Stimulated activated memory B cell treated with anti-CD40 and anti-IgM and Interleukin-4, amounts not matched to agents 10 μg/mL and 1 μg/mL and 100 μg/mL, for 72 hours (primary cell): ENCODE data around the gene LCN6.
A peak's percentile ranks its signal among the peaks of the same experiment; 100 is the strongest.

Source experiments
- ATAC-seq: fragments of 150-1000 bp; cut with Tn5 transposase; 2 replicates; pipeline ENCODE4 v1.10.0; 2021
- H3K27ac Mint-ChIP-seq: one replicate; pipeline ENCODE4 v1.8.0; 2022; ENCODE audit warnings: mild to moderate bottlenecking, mixed read lengths
- H3K27me3 Mint-ChIP-seq: one replicate; pipeline ENCODE4 v1.8.0; 2022; ENCODE audit warnings: mixed read lengths
- H3K36me3 Mint-ChIP-seq: one replicate; pipeline ENCODE4 v1.8.0; 2022; ENCODE audit warnings: mixed read lengths
- H3K4me1 Mint-ChIP-seq: one replicate; pipeline ENCODE4 v1.8.0; 2022; ENCODE audit warnings: mixed read lengths
- H3K4me3 Mint-ChIP-seq: one replicate; pipeline ENCODE4 v1.8.0; 2022; ENCODE audit warnings: mild to moderate bottlenecking, moderate library complexity, mixed read lengths
- H3K9me3 Mint-ChIP-seq: one replicate; pipeline ENCODE4 v1.8.0; 2022; ENCODE audit warnings: mixed read lengths

Gene LCN6

GRCh38 chr9:136745389-136746154 is 2.8 kb downstream of the LCN6 start:
- no peaks in the 10 kb centered on the region for H3K36me3 Mint-ChIP-seq
- peak overlapping the region; percentile 86 for H3K27ac Mint-ChIP-seq
- ATAC-seq: no peak
- H3K4me3 Mint-ChIP-seq: no peak overlapping the region
- peaks cover under 1% of the 10 kb centered on the region for H3K9me3 Mint-ChIP-seq
- H3K27me3 Mint-ChIP-seq: no peaks in the 10 kb centered on the region
- peaks cover 77% of the 10 kb centered on the region for H3K4me1 Mint-ChIP-seq

GRCh38 chr9:136744773-136745172 is 3.6 kb downstream of the LCN6 start:
- no peak overlapping the region for H3K4me3 Mint-ChIP-seq
- ATAC-seq: no peak

GRCh38 chr9:136743639-136744211 is 4.6 kb downstream of the LCN6 start:
- ATAC-seq: no peak
- Mint-ChIP-seq H3K36me3 (peaks cover 8% of the 10 kb centered on the region), H3K9me3 (no peaks in the 10 kb centered on the region), H3K27ac (peak overlapping the region; percentile 86), H3K4me1 (peaks cover 64% of the 10 kb centered on the region), H3K27me3 (no peaks in the 10 kb centered on the region), H3K4me3 (peak overlapping the region; percentile 26)

More at GRCh38 chr9:136744773-136745172, 3.6 kb downstream of the LCN6 start:
- no peaks in the 10 kb centered on the region for H3K36me3 Mint-ChIP-seq
- no peaks in the 10 kb centered on the region for H3K27me3 Mint-ChIP-seq
- no peaks in the 10 kb centered on the region for H3K9me3 Mint-ChIP-seq
- peak overlapping the region; percentile 86 for H3K27ac Mint-ChIP-seq
- H3K4me1 Mint-ChIP-seq: peaks cover 74% of the 10 kb centered on the region

GRCh38 chr9:136742591-136743391 is 5.5 kb downstream of the LCN6 start, which contains the start of gene LCN10:
Gene LCN10 (minus strand): TSS chr9:136742940. CDS start chr9:136742903, 37 bp downstream.
- no peak for ATAC-seq

DNA sequence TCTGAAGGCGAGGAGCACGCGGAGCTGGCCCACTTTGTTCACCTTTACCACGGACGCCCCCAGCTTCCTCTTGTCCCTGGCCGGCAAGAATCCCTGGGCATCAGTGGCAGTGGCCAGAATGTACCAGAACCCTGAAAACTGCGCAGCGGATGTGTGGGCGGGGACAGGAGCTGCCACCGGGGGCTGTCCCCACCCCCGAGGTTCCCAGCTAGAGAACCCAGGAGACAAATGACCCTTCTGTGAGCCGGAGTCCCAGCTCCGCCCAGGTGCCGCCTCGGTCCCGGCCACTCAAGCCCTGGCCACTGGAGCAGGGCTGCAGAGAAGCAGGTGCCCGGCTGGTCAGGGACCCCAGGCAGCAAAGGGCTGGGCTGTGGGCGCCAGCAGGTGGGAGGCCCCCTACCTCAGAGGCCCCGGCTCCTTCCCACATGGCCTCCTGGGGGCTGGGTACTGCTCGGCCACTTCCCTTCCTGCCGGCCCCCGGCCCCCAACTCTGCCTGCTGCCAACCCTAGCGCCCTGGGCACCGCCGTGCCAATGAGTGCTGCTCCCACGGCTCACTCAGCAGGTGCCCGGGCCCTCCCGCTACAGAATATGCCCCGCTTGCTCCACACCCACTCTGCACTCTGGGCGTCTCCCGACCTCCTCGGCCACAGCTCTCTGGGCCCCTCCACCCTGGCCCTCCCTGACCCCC is 6.3 kb downstream of the LCN6 start:
- Mint-ChIP-seq H3K27me3 (no peaks in the 10 kb centered on the region), H3K4me3 (peak overlapping the region; percentile 84), H3K36me3 (peaks cover 18% of the 10 kb centered on the region), H3K27ac (peak overlapping the region; percentile 86), H3K4me1 (peaks cover 47% of the 10 kb centered on the region), H3K9me3 (no peaks in the 10 kb centered on the region)
- peak; percentile 75 for ATAC-seq

More at GRCh38 chr9:136742591-136743391, 5.5 kb downstream of the LCN6 start, which contains the start of gene LCN10:
- Mint-ChIP-seq H3K4me1 (peaks cover 54% of the 10 kb centered on the region), H3K4me3 (peak within 1 kb of the TSS; percentile 84), H3K36me3 (peaks cover 18% of the 10 kb centered on the region), H3K27me3 (no peaks in the 10 kb centered on the region), H3K27ac (peak within 1 kb of the TSS; percentile 86), H3K9me3 (no peaks in the 10 kb centered on the region)

DNA sequence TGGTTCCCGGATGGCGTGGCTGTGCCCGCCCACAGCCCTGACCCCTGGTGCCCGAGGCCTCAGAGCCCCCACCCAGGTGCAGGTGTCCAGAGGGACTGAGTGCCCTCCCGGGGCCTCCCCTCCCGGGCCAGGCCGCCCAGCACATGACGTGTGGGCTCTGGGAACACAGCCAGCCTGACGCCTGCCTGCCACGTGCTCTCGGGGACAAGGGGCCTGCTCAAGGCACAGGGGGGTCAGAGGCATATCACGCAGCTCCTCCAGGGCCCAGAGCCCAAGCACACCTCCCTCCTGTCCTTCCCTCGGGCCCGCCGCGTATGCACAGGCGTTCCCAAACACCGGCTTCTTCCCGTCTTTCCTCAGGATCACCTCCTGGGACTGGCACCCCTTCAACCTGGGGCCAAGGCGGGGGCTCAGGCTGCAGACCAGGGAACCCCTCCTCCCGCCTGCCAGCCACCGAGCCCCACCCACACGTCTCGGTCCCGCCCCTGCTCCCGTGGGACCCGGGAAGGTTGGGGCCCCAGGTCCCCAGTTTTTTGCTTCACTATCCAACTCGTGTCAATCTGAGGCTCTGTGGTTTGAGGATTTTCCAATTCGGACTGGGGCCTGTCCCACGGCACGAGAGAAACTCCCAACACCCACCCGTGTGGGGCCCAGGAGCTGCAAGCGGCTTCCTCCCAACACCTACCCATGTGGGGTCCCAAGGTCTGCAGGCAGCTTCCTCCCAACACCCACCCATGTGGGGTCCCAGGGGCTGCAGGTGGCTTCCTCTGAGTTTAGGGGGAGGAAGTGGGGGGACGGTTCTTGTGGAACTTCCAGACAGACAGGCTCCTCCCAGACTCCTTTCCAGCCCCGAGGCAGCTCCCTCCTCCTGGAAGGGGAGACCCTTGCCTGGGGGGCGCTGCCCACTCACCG is 7.1 kb downstream of the LCN6 start:
- Mint-ChIP-seq H3K36me3 (peaks cover 18% of the 10 kb centered on the region), H3K4me1 (peaks cover 42% of the 10 kb centered on the region), H3K27ac (peak overlapping the region; percentile 86), H3K9me3 (no peaks in the 10 kb centered on the region), H3K4me3 (peak overlapping the region; percentile 84), H3K27me3 (no peaks in the 10 kb centered on the region)
- ATAC-seq: peak; percentile 27

DNA sequence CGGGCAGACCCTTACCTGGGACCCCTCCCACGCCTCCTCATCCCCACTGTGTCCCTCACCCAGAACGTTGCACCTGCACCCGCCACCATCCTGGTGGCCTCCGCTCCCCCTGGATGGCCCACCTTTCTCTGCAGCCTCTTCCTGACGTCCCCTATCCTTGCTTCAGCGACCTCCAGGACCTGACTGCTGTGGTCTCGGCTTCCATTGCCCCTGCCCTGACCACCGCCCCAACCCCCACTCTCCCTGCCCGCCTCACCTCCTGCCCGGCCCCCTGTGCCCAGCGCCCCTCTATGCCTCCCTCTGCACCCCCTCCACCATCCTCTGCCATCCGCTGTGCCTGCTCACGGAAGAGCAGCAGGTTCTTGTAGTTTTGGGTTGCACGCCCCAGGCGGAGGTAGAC is 7.8 kb downstream of the LCN6 start:
- Mint-ChIP-seq H3K4me3 (no peak overlapping the region), H3K9me3 (no peaks in the 10 kb centered on the region), H3K36me3 (peaks cover 18% of the 10 kb centered on the region), H3K4me1 (peaks cover 42% of the 10 kb centered on the region), H3K27me3 (no peaks in the 10 kb centered on the region), H3K27ac (peak overlapping the region; percentile 86)
- no peak for ATAC-seq

GRCh38 chr9:136740069-136740468 is 8.3 kb downstream of the LCN6 start:
- H3K36me3 Mint-ChIP-seq: peaks cover 18% of the 10 kb centered on the region
- H3K27ac Mint-ChIP-seq: peak overlapping the region; percentile 86
- peaks cover 42% of the 10 kb centered on the region for H3K4me1 Mint-ChIP-seq
- no peak overlapping the region for H3K4me3 Mint-ChIP-seq
- H3K9me3 Mint-ChIP-seq: no peaks in the 10 kb centered on the region
- no peak for ATAC-seq
- no peaks in the 10 kb centered on the region for H3K27me3 Mint-ChIP-seq

- Mint-ChIP-seq H3K36me3 (peaks cover 18% of the 10 kb centered on the region), H3K4me3 (no peak overlapping the region), H3K4me1 (peaks cover 42% of the 10 kb centered on the region), H3K27ac (no peak overlapping the region), H3K9me3 (no peaks in the 10 kb centered on the region), H3K27me3 (no peaks in the 10 kb centered on the region)
- no peak for ATAC-seq
These were observed 8.8 kb downstream of the LCN6 start for GRCh38 chr9:136739509-136739908.

- Mint-ChIP-seq H3K4me1 (peaks cover 39% of the 10 kb centered on the region), H3K27ac (no peak overlapping the region), H3K9me3 (no peaks in the 10 kb centered on the region), H3K4me3 (no peak overlapping the region), H3K36me3 (peaks cover 18% of the 10 kb centered on the region), H3K27me3 (no peaks in the 10 kb centered on the region)
- no peak for ATAC-seq
These were observed 9.4 kb downstream of the LCN6 start for GRCh38 chr9:136738960-136739359.

GRCh38 chr9:136735812-136736480 is 12.4 kb downstream of the LCN6 start:
- no peaks in the 10 kb centered on the region for H3K9me3 Mint-ChIP-seq
- H3K4me3 Mint-ChIP-seq: no peak overlapping the region
- H3K27me3 Mint-ChIP-seq: no peaks in the 10 kb centered on the region
- peaks cover 18% of the 10 kb centered on the region for H3K36me3 Mint-ChIP-seq
- peak overlapping the region; percentile 20 for H3K27ac Mint-ChIP-seq
- peak; percentile 18 for ATAC-seq
- H3K4me1 Mint-ChIP-seq: peaks cover 19% of the 10 kb centered on the region

- no peak overlapping the region for H3K4me3 Mint-ChIP-seq
- H3K4me1 Mint-ChIP-seq: peaks cover 19% of the 10 kb centered on the region
- no peak for ATAC-seq
- no peaks in the 10 kb centered on the region for H3K27me3 Mint-ChIP-seq
- H3K36me3 Mint-ChIP-seq: peaks cover 18% of the 10 kb centered on the region
- no peaks in the 10 kb centered on the region for H3K9me3 Mint-ChIP-seq
- no peak overlapping the region for H3K27ac Mint-ChIP-seq
These were observed 13.4 kb downstream of the LCN6 start for GRCh38 chr9:136734837-136735496.

- no peak overlapping the region for H3K27ac Mint-ChIP-seq
- peaks cover 8% of the 10 kb centered on the region for H3K36me3 Mint-ChIP-seq
- no peak for ATAC-seq
- H3K9me3 Mint-ChIP-seq: no peaks in the 10 kb centered on the region
- no peak overlapping the region for H3K4me3 Mint-ChIP-seq
- H3K4me1 Mint-ChIP-seq: peaks cover 27% of the 10 kb centered on the region
- H3K27me3 Mint-ChIP-seq: no peaks in the 10 kb centered on the region
These were observed 14.7 kb downstream of the LCN6 start for GRCh38 chr9:136733611-136734010.
